HEK293 (cell line): ENCODE data around the gene PMF1.

Experiments
- CTCF ChIA-PET: fragments of 350-600 bp; formaldehyde crosslinking; extraction: SDS; loops from one replicate; lab custom pipeline; 2021; ENCODE audit warnings: antibody characterized with exemption; lab: Yijun Ruan, JAX
- POLR2A ChIA-PET: fragments of 300-600 bp; formaldehyde crosslinking; extraction: SDS; loops from one replicate; lab custom pipeline; 2020; ENCODE audit warnings: antibody characterized with exemption, inconsistent platforms; lab: Yijun Ruan, JAX
- H3K27ac ChIP-seq: fragments of 200-500 bp; sonication (Bioruptor generic); 2 replicates; pipeline ENCODE4 v1.5.1; 2014; ENCODE audit warnings: low read depth, low read length, control low read depth, inconsistent platforms; ENCODE audit errors: extremely low read depth
- H3K36me3 ChIP-seq, 2 experiments: fragments of 200-500 bp in 1 of 2; sonication (Bioruptor generic) in 1 of 2; 1 replicate in 1 of 2; 2 replicates in 1 of 2; pipeline ENCODE4 v1.5.1; 2014 to 2017; ENCODE audit warnings: inconsistent platforms in 2 of 2, low read length in 2 of 2; ENCODE audit not compliant: control insufficient read depth in 2 of 2, insufficient read depth in 1 of 2
- H3K4me1 ChIP-seq: fragments of 200-500 bp; sonication (Bioruptor generic); 2 replicates; pipeline ENCODE4 v1.5.1; 2014; ENCODE audit warnings: mild to moderate bottlenecking, low read length, inconsistent platforms; ENCODE audit not compliant: control insufficient read depth, insufficient read depth
- H3K4me3 ChIP-seq: 2 replicates; pipeline ENCODE4 v1.5.1; 2011; ENCODE audit warnings: low read depth, mild to moderate bottlenecking, control low read depth, low read length, moderate library complexity
- H3K9me3 ChIP-seq: fragments of 200-500 bp; sonication (Bioruptor generic); 2 replicates; pipeline ENCODE4 v1.5.1; 2014; ENCODE audit warnings: low read depth, low read length, inconsistent platforms; ENCODE audit not compliant: control insufficient read depth, insufficient read depth
- ATF2 ChIP-seq: fragments of 450-650 bp; formaldehyde crosslinking; IDR thresholded peaks from 2 replicates; pipeline ENCODE4 v1.5.1; 2016; ENCODE audit warnings: missing biosample characterization, missing genetic modification characterization, low read depth
- IKZF3 ChIP-seq: fragments of 450-650 bp; IDR thresholded peaks from 2 replicates; pipeline ENCODE4 v1.5.0; 2018; ENCODE audit warnings: missing biosample characterization, mild to moderate bottlenecking, missing genetic modification characterization, moderate library complexity
- MEIS1 ChIP-seq: sonication (generic); formaldehyde crosslinking; IDR thresholded peaks from 2 replicates; pipeline ENCODE4 v1.8.1; 2022; ENCODE audit warnings: missing genetic modification reagents, mild to moderate bottlenecking, borderline replicate concordance
- ZBTB7A ChIP-seq: fragments of 450-650 bp; formaldehyde crosslinking; IDR thresholded peaks from 2 replicates; pipeline ENCODE4 v1.5.1; 2016; ENCODE audit warnings: low read depth, missing biosample characterization, missing genetic modification characterization
- ZFP3 ChIP-seq: fragments of 450-650 bp; formaldehyde crosslinking; IDR thresholded peaks from 2 replicates; pipeline ENCODE4 v1.5.1; 2016; ENCODE audit warnings: low read depth, missing biosample characterization, missing genetic modification characterization
- ZIC2 ChIP-seq: fragments of 450-650 bp; formaldehyde crosslinking; IDR thresholded peaks from 2 replicates; pipeline ENCODE4 v1.5.1; 2016; ENCODE audit warnings: missing biosample characterization, missing genetic modification characterization
- ZNF112 ChIP-seq: fragments of 450-650 bp; formaldehyde crosslinking; IDR thresholded peaks from 2 replicates; pipeline ENCODE4 v1.5.0; 2017; ENCODE audit warnings: missing biosample characterization, missing genetic modification characterization
- ZNF140 ChIP-seq: fragments of 450-650 bp; formaldehyde crosslinking; IDR thresholded peaks from 2 replicates; pipeline ENCODE4 v1.5.1; 2016; ENCODE audit warnings: missing biosample characterization, missing genetic modification characterization
- ZNF174 ChIP-seq: fragments of 450-650 bp; formaldehyde crosslinking; IDR thresholded peaks from 2 replicates; pipeline ENCODE4 v1.5.0; 2017; ENCODE audit warnings: missing biosample characterization, mild to moderate bottlenecking, missing genetic modification characterization
- ZNF26 ChIP-seq: fragments of 450-650 bp; formaldehyde crosslinking; IDR thresholded peaks from 2 replicates; pipeline ENCODE4 v1.5.1; 2016; ENCODE audit warnings: missing biosample characterization, missing genetic modification characterization
- ZNF274 ChIP-seq, 2 experiments: fragments of 200-500 bp in 1 of 2; fragments of 450-650 bp in 1 of 2; sonication (Bioruptor generic) in 1 of 2; formaldehyde crosslinking in 1 of 2; IDR thresholded peaks; 2 replicates each; pipeline versions ENCODE4 v1.5.1 to v1.6.1; 2014 to 2016; ENCODE audit warnings: borderline replicate concordance in 1 of 2, inconsistent platforms in 1 of 2, low read length in 1 of 2, missing biosample characterization in 1 of 2, missing genetic modification characterization in 1 of 2
- ZNF354C ChIP-seq: fragments of 450-650 bp; formaldehyde crosslinking; IDR thresholded peaks from 2 replicates; pipeline ENCODE4 v1.5.1; 2016; ENCODE audit warnings: missing biosample characterization, missing genetic modification characterization, low read depth, borderline replicate concordance
- ZNF398 ChIP-seq: fragments of 450-650 bp; formaldehyde crosslinking; IDR thresholded peaks from 2 replicates; pipeline ENCODE4 v1.5.1; 2017; ENCODE audit warnings: missing biosample characterization, missing genetic modification characterization
- ZNF518A ChIP-seq: fragments of 450-650 bp; formaldehyde crosslinking; conservative IDR thresholded peaks from 2 replicates; pipeline ENCODE4 v1.5.1; 2016; ENCODE audit warnings: low read depth, missing biosample characterization, missing genetic modification characterization
- ZNF529 ChIP-seq: fragments of 450-650 bp; formaldehyde crosslinking; IDR thresholded peaks from 2 replicates; pipeline ENCODE4 v1.5.1; 2017; ENCODE audit warnings: missing genetic modification characterization, missing biosample characterization; ENCODE audit not compliant: insufficient replicate concordance
- ZNF548 ChIP-seq: fragments of 450-650 bp; formaldehyde crosslinking; IDR thresholded peaks from 2 replicates; pipeline ENCODE4 v1.5.1; 2016; ENCODE audit warnings: missing biosample characterization, missing genetic modification characterization
- ZNF561 ChIP-seq: fragments of 450-650 bp; IDR thresholded peaks from 2 replicates; pipeline ENCODE4 v1.5.1; 2018; ENCODE audit warnings: missing biosample characterization, missing genetic modification characterization, borderline replicate concordance
- ZNF610 ChIP-seq: fragments of 450-650 bp; formaldehyde crosslinking; IDR thresholded peaks from 2 replicates; pipeline ENCODE4 v1.5.1; 2016; ENCODE audit warnings: missing biosample characterization, missing genetic modification characterization, borderline replicate concordance
- ZNF670 ChIP-seq: fragments of 450-650 bp; formaldehyde crosslinking; IDR thresholded peaks from 2 replicates; pipeline ENCODE4 v1.5.1; 2016; ENCODE audit warnings: missing biosample characterization, missing genetic modification characterization, low read depth
- ZSCAN16 ChIP-seq: fragments of 450-650 bp; formaldehyde crosslinking; IDR thresholded peaks from 2 replicates; pipeline ENCODE4 v1.5.1; 2016; ENCODE audit warnings: missing biosample characterization, missing genetic modification characterization
- ZSCAN30 ChIP-seq: fragments of 450-650 bp; IDR thresholded peaks from 2 replicates; pipeline ENCODE4 v1.5.1; 2018; ENCODE audit warnings: missing biosample characterization, mild to moderate bottlenecking, missing genetic modification characterization, moderate library complexity
- TF ChIP-seq, protein P1 (sequence below): fragments of 450-650 bp; formaldehyde crosslinking; IDR thresholded peaks from 2 replicates; pipeline ENCODE4 v1.5.1; 2016; ENCODE audit warnings: missing biosample characterization, missing genetic modification characterization

Gene PMF1

DNA sequence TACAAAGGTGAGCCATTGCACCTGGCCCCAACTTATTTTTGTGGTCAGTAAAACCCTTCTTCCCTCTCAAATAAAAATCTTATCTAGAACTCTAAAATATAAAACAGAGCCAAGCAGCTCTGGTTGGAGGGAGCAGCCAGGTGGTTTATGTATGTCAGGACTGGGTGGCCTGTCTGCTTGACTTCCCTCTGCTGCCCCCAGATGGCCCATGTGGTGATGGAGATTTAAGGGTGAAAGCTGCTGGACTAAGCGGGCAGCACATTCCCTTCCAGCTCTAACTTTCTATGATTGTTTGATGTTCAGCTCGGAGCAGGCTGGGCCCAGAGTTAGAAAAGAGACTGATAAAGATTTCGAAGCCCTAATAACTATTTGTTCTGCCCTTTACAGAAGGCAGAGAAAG, 47.0 kb downstream of the PMF1 start:
- Histone ChIP-seq H3K4me1 (no peaks in the 10 kb centered on the region), H3K27ac (no peak overlapping the region), H3K9me3 (no peaks in the 10 kb centered on the region), H3K36me3 (peaks cover 53 to 89% of the 10 kb centered on the region in 2 experiments), H3K4me3 (no peak overlapping the region)
- ChIA-PET CTCF (interaction anchor here (0.6 to 1.2 kb wide), 5 partner anchors 9 to 169 kb away, joined by 3 read pairs; no protein-coding TSS in a partner anchor), POLR2A (interaction anchor here (0.7 to 1.2 kb wide), 3 partner anchors 11 to 22 kb away, joined by 3 to 6 read pairs (median 3); partner anchors contain the start of genes PAQR6 and SMG5)
- no peak for TF ChIP-seq IKZF3
- no peak for TF ChIP-seq ZNF112
- TF ChIP-seq ZNF548 (tag by site-specific recombination): no peak
- TF ChIP-seq ZNF670 (tag by site-specific recombination): no peak
- TF ChIP-seq, protein P1, sequence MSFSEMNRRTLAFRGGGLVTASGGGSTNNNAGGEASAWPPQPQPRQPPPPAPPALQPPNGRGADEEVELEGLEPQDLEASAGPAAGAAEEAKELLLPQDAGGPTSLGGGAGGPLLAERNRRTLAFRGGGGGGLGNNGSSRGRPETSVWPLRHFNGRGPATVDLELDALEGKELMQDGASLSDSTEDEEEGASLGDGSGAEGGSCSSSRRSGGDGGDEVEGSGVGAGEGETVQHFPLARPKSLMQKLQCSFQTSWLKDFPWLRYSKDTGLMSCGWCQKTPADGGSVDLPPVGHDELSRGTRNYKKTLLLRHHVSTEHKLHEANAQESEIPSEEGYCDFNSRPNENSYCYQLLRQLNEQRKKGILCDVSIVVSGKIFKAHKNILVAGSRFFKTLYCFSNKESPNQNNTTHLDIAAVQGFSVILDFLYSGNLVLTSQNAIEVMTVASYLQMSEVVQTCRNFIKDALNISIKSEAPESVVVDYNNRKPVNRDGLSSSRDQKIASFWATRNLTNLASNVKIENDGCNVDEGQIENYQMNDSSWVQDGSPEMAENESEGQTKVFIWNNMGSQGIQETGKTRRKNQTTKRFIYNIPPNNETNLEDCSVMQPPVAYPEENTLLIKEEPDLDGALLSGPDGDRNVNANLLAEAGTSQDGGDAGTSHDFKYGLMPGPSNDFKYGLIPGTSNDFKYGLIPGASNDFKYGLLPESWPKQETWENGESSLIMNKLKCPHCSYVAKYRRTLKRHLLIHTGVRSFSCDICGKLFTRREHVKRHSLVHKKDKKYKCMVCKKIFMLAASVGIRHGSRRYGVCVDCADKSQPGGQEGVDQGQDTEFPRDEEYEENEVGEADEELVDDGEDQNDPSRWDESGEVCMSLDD (tag by site-specific recombination): no peak
- TF ChIP-seq ZNF174 (tag by site-specific recombination): no peak
- no peak for TF ChIP-seq ZSCAN16 (tag by site-specific recombination)
- no peak for TF ChIP-seq ZBTB7A (tag by site-specific recombination)
- no peak for TF ChIP-seq MEIS1
- no peak for TF ChIP-seq ZNF140 (tag by site-specific recombination)
- TF ChIP-seq ZFP3: no peak

- Histone ChIP-seq H3K27ac (no peak overlapping the region), H3K36me3 (peaks cover 55 to 96% of the 10 kb centered on the region in 2 experiments), H3K4me1 (no peaks in the 10 kb centered on the region), H3K9me3 (no peaks in the 10 kb centered on the region), H3K4me3 (no peak overlapping the region)
- ChIA-PET CTCF (interaction anchor here (1.1 kb wide), 1 partner anchor 29 kb away, joined by 3 read pairs; no protein-coding TSS in a partner anchor), POLR2A (no interaction called here)
- no peak for TF ChIP-seq ZNF354C (tag by site-specific recombination)
- TF ChIP-seq ZNF518A: no peak
- no peak for TF ChIP-seq ATF2 (tag by site-specific recombination)
- TF ChIP-seq ZNF274 (IDR thresholded peaks at IDR 0.05; ENCODE audit: low read length): no peak
- TF ChIP-seq ZNF274 (tag by site-specific recombination; IDR thresholded peaks at IDR 0.05; ENCODE audit: borderline replicate concordance): no peak
- no peak for TF ChIP-seq ZNF561 (tag by site-specific recombination)
- no peak for TF ChIP-seq ZSCAN30 (tag by site-specific recombination)
- TF ChIP-seq ZNF398: no peak
- no peak for TF ChIP-seq ZNF529 (tag by site-specific recombination)
- no peak for TF ChIP-seq ZNF610
- TF ChIP-seq ZNF26 (tag by site-specific recombination): no peak
- TF ChIP-seq ZNF140 (tag by site-specific recombination): no peak
- no peak for TF ChIP-seq ZIC2 (tag by site-specific recombination)
Observed at GRCh38 chr1:156260896-156261295, 48.1 kb downstream of the PMF1 start.
